Ovary (tissue), 9 donors: Measurements from ENCODE around the gene MPIG6B. TPM values are rescaled to one million over a fixed set of nuclear protein-coding genes. Genes with fewer than 3 reads are reported as not detected.

Experiments
- DNase-seq, 5 donors: peaks; one replicate each; pipeline ENCODE4 v3.0.0-alpha.2; 2019 to 2020
- H3K27ac ChIP-seq, 2 donors: fragments of 200-600 bp; one replicate each; pipeline versions ENCODE4 v1.5.1 to v1.8.0; 2019 to 2022
- H3K27me3 ChIP-seq: fragments of 200-600 bp; one replicate; pipeline ENCODE4 v1.8.0; 2022
- H3K36me3 ChIP-seq: fragments of 200-600 bp; sonication (generic); one replicate; pipeline ENCODE4 v1.5.1; 2019
- H3K4me1 ChIP-seq: one replicate; pipeline ENCODE4 v1.8.1; 2013; ENCODE audit warnings: mild to moderate bottlenecking, moderate library complexity; ENCODE audit not compliant: insufficient read depth
- H3K4me3 ChIP-seq: fragments of 200-600 bp; sonication (generic); one replicate; pipeline ENCODE4 v1.5.1; 2017
- H3K9me3 ChIP-seq, 2 donors: fragments of 200-600 bp in 1 of 2; sonication (generic) in 1 of 2; one replicate each; pipeline versions ENCODE4 v1.5.1 to v1.8.1; 2013 to 2019; ENCODE audit warnings: mild to moderate bottlenecking in 1 of 2, moderate library complexity in 1 of 2
- CTCF ChIP-seq, 3 donors: fragments of 450-650 bp in 2 of 3; fragments of 200-600 bp in 1 of 3; IDR thresholded peaks; one replicate each; pipeline versions ENCODE4 v1.5.1 to v1.8.0; 2016 to 2022; ENCODE audit warnings: antibody characterized with exemption in 3 of 3, mild to moderate bottlenecking in 1 of 3
- EP300 ChIP-seq: sonication (generic); formaldehyde crosslinking; IDR thresholded peaks from one replicate; pipeline ENCODE4 v1.6.1; 2017; ENCODE audit warnings: antibody characterized with exemption
- POLR2A ChIP-seq: fragments of 450-650 bp; IDR thresholded peaks from one replicate; pipeline ENCODE4 v1.6.1; 2017; ENCODE audit warnings: antibody characterized with exemption, mild to moderate bottlenecking, moderate library complexity
- WGBS, 3 donors: extraction: QIAGEN DNeasy Blood & Tissue Kit in 1 of 3; methylation state at CpG; one replicate each; pipeline versions ENCODE4 v1.1.5 to v1.1.7; 2013 to 2017; 5-methylcytosine and 5-hydroxymethylcytosine counted together
- intact Hi-C, 4 donors: fragments of 100-400 bp; cut with DNase I; formaldehyde crosslinking; loops; one replicate each; pipeline versions ENCODE4 v1.11.0 to v1.15.1; 2022 to 2023
- polyA plus RNA-seq, 2 donors: library from polyadenylated mRNA; stranded (reverse); fragments of 200-250 nt in 1 of 2; fragments of 350-450 nt in 1 of 2; fragmentation: Illumina TruSeq in 1 of 2; extraction: RNeasy Lipid Tissue Mini Kit (QIAGEN cat#74804) in 1 of 2; gene quantifications; one replicate each; pipeline ENCODE4 v1.2.3, GENCODE V29; 2013 to 2014
- total RNA-seq, 7 donors: library from RNA; depleted of rRNA in 2 of 7; stranded (reverse); fragments of >200 nt in 2 of 7; fragmentation: NEBNext Ultra II Directional in 3 of 7; extraction: Animal tissue kit (Norgen Biotek cat#: 25700) in 3 of 7; gene quantifications; one replicate each; pipeline versions ENCODE4 v1.1.0 to v1.2.4, GENCODE V29; 2016 to 2023
- donor health status: DM: no; HTN: no; CAD: no; lungs with moderate emphysema.
- donor health status: DM: no; HTN: no; CAD: no.
- donor health status: Bipolar disorder and iron deficiency.
- donor health status: DM: yes; HTN: yes; CAD: no.
- donor health status: DM: no; HTN: no; CAD: no.
- donor health status: DM: yes; HTN: yes; CAD: no.

Gene MPIG6B
- total and polyA plus RNA-seq, 9 donors = 0.06 to 0.94 (median 0.60) TPM; not detected in 4

- Histone ChIP-seq H3K4me1 (peaks cover 3% of the 10 kb centered on the region), H3K4me3 (no peak overlapping the region), H3K36me3 (no peaks in the 10 kb centered on the region), H3K27me3 (no peaks in the 10 kb centered on the region), H3K9me3 (no peaks in the 10 kb centered on the region), H3K27ac (no peak overlapping the region)
- intact Hi-C loops = no loop called here
- DNase-seq = no peak
- WGBS, 3 donors = 62 to 72% (median 66%) methylated on average over 8 of the region's 8 CpGs
- TF ChIP-seq EP300 = no peak
Measured at GRCh38 chr6:31762878-31763618, 39.9 kb downstream of the MPIG6B start.

GRCh38 chr6:31763619-31763940, 40.4 kb downstream of the MPIG6B start:
- Histone ChIP-seq H3K4me1 (peaks cover 3% of the 10 kb centered on the region), H3K4me3 (no peak overlapping the region), H3K27me3 (no peaks in the 10 kb centered on the region), H3K9me3 (no peaks in the 10 kb centered on the region), H3K27ac (no peak overlapping the region), H3K36me3 (no peaks in the 10 kb centered on the region)
- no peak for DNase-seq
- WGBS, 3 donors = 3 to 14% (median 13%) methylated on average over 1 of the region's 1 CpG
- TF ChIP-seq CTCF (IDR thresholded peaks at IDR 0.05) = no peak
- TF ChIP-seq EP300 = no peak
- TF ChIP-seq POLR2A = no peak
- intact Hi-C loops = no loop called here

- DNase-seq = no peak
- Histone ChIP-seq H3K9me3 (no peaks in the 10 kb centered on the region), H3K27ac (no peak overlapping the region), H3K36me3 (no peaks in the 10 kb centered on the region), H3K4me1 (peaks cover 3% of the 10 kb centered on the region), H3K4me3 (no peak overlapping the region), H3K27me3 (no peaks in the 10 kb centered on the region)
- WGBS, 3 donors = 57 to 71% (median 68%) methylated on average over 4 of the region's 4 CpGs
- TF ChIP-seq POLR2A (no peak), CTCF (IDR thresholded peaks at IDR 0.05) (no peak), EP300 (no peak)
- intact Hi-C loops = no loop called here
Measured at GRCh38 chr6:31764198-31764597, 41.0 kb downstream of the MPIG6B start.

- Histone ChIP-seq H3K4me1 (peaks cover 3% of the 10 kb centered on the region), H3K27ac (no peak overlapping the region), H3K9me3 (no peaks in the 10 kb centered on the region), H3K27me3 (no peaks in the 10 kb centered on the region), H3K4me3 (no peak overlapping the region), H3K36me3 (no peaks in the 10 kb centered on the region)
- intact Hi-C loops = no loop called here
- TF ChIP-seq POLR2A = no peak
- TF ChIP-seq CTCF (IDR thresholded peaks at IDR 0.05) = no peak
- no peak for TF ChIP-seq EP300
- 86 to 91% (median 88%) methylated on average over 9 of the region's 9 CpGs for WGBS, 3 donors
- no peak for DNase-seq
Measured at GRCh38 chr6:31765559-31765909, 42.4 kb downstream of the MPIG6B start.

GRCh38 chr6:31765910-31766794, 43.0 kb downstream of the MPIG6B start:
- WGBS, 3 donors = 29 to 41% (median 30%) methylated on average over 41 to 42 of the region's 42 CpGs
- H3K27ac ChIP-seq = no peak overlapping the region
- H3K9me3 ChIP-seq = no peaks in the 10 kb centered on the region
- intact Hi-C loops = no loop called here
- TF ChIP-seq EP300 = no peak
- no peaks in the 10 kb centered on the region for H3K36me3 ChIP-seq
- H3K27me3 ChIP-seq = no peaks in the 10 kb centered on the region
- no peak overlapping the region for H3K4me3 ChIP-seq
- peaks cover 3% of the 10 kb centered on the region for H3K4me1 ChIP-seq
- no peak for DNase-seq
